ENCODE results near the gene WDR64.
"Not testable (repeated sequence)": the region's sequence is repeated elsewhere in the genome, so short reads cannot be mapped to it uniquely, and the experiment has no call there.

Gene WDR64

DNA sequence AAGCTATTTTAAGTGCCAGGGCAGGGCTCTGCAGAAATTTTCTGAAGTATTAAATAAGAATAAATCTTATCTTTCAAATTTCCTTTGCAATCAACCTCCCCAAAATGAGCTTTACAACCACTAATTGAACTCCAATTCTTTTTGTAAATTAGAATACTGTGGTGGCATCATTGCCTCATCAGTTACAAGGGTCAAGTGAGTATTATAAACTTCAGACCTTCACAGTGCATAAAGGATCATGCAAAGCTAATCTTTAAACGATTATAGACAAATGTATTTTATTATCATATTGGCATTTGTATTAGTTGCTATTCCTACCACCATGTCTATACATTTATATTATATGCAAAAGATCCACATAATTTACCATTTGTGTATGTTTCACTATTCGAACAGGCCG is 19.1 kb upstream of the WDR64 start:
- DNase-seq = no peak

DNA sequence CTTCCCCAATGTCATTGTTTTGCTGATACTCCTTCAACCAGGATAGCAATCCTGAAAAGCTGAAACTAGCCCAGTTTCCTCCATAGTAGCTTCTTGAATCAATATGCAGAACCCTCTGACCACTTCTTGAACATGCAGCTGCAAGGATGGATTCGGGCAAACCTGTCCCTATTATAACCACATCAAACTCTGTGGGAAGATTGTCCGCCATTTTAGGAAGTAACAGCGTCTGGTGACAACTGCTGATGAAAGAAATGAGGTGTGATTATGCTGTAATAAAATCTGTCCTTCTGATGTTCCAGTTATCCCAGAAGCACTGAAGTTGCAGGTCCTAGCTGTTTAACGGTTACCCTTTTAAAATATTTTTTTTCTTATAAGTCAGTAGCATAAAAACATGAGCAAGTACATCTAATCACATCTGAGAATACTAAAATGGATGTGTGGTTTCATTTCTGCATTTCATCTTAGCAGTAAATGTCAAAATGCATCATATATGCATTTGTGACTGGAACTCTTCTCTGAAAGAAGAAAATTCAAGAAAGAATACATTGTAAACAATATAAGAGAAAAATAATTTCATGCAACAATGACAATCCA is 16.4 kb upstream of the WDR64 start:
- DNase-seq = no peak

DNA sequence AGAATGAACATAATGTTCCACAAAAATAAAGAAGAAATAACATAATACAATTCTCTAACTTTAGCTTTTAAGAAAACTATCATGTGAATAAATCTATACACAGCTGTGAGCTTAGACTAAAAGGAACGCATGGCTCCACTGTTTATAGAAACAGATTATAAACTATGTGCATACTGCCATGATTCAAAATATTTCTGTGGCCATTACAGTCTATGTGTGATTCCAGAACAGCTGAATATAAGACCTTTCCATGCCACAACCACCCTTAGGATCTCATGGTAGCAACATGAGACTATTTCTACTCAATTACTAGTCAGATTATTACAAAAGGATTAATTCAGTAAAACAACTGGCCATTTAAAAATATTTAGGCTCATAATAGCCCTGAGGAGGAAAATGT is 15.8 kb upstream of the WDR64 start:
- DNase-seq = no peak

DNA sequence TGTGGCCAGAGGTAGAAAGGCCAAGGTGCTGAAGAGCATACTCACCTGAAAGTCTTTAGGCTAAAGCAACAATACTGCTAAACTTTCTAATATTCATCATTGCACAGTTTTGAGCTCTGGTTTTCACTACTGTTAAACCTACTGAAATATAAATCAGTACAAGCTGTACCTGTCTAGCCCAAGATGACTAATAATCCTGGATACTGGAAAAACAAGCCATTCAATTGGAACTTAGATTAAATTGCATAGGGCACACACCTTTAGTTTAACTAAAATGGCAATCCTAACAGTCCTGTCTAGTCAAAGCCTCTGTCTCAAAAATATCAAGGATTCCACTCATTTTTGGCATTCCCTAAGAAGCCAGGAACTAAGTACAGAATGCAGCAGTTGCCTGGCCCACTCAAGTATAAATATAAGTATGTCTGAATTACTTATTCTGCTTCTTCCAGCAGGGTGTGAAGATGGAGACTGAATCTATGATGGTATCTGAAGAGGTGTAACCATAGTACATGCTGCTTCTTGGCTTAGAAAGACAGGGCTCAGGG is 15.0 kb upstream of the WDR64 start:
- DNase-seq = no peak

DNA sequence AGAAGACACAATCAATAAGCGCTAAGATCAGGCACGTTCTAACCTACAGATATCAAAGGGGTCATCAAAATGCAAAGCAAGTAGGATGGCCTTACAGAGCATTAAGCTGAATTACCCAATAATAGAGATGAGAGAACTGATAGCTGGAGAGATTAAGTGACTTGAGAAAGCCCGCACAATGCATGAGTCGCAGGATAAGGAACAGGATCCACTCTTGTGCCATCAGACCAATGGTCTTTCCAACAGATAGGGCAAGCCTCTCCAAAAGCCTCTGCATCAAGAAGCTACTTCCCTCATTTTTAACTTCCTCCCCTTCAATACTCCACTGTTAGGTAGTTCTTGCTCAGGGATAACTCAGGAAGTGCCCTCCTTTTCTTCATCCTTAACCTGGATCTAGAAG is 14.5 kb upstream of the WDR64 start:
- DNase-seq = no peak

DNA sequence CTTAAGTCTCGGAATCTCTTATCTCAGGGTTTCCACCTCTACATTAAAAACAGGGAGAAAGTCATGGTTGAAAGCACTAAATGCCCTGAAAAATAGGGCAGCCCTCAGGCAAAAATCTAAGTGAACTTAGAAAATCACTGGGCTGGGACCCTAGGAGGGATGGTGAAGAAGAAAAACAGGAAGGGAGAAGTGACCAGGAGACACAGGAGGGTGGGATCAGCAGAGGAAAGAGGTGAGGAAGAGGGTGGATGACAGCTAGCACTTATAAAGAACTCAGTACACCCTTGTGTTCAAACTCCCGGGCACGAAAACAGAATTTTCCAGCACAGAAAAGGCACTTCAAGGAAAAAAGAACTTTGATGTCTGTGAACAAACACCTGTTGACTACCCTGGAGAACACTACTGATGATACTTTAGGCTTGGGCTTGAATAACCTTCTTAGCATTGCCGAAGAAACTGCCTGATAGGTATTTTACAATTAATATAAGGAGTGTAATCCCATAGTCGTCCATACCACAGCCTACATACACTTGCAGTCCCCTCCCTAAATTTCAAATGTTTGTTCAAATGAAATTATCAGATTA is 13.9 kb upstream of the WDR64 start:
- DNase-seq = no peak

DNA sequence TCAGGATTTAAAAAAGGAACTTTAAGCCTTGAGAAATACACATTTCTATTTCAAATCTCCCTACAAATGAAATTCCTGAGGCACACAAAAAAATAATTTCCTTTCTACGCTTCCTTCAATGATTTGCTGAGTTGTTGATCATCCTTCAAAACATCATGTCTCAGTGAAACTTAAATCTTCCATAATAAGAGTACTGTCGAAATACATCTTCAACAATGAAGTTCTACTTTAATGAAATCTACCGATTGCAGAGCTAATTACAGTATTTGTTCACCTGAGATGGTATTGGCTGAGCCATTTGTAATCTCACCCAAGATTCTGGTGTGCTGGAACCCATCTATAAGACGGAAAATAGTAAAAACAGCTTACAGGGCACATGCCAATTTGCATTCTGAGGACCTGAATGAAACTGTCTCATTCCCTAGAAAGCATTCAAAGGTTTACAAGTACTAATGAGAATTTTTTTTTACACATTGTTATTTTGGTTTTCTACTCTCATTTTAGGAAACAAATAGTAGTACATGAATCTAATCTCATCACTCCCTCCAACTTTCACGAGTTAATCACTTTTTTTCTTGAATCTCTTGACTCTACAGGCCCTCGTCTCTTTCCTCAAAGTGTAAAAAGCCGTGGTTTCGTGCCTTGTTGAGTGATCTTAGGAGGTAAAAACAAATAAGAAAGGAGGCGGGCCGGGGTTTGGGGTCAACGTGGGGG is 13.0 kb upstream of the WDR64 start:
- no peak for DNase-seq

DNA sequence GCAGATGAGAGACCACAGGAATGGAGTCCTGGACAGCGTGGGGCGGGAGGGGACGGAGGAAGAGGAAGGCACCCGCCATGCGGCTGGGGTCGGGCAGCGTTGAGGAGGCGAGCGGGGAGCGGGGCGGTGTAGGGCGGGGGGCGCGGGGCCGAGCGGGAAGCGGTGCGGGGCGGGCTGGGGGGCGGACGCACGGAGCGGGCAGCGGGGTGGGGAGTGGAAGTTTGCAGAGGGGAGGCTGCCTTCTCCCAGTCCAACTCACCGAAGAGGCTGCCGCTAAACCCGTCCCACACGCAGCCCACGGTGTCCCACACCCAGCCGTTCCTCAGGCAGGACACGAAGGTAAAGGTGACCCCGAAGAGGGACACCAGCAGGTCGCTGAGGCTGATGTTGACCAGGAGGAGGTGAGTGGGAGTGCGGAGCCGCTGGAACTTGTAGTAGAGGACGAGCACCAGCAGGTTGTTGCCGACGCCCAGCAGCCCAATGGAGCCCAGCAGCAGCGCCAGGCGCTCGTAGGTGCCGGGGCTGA is 12.4 kb upstream of the WDR64 start:
- no peak for DNase-seq

DNA sequence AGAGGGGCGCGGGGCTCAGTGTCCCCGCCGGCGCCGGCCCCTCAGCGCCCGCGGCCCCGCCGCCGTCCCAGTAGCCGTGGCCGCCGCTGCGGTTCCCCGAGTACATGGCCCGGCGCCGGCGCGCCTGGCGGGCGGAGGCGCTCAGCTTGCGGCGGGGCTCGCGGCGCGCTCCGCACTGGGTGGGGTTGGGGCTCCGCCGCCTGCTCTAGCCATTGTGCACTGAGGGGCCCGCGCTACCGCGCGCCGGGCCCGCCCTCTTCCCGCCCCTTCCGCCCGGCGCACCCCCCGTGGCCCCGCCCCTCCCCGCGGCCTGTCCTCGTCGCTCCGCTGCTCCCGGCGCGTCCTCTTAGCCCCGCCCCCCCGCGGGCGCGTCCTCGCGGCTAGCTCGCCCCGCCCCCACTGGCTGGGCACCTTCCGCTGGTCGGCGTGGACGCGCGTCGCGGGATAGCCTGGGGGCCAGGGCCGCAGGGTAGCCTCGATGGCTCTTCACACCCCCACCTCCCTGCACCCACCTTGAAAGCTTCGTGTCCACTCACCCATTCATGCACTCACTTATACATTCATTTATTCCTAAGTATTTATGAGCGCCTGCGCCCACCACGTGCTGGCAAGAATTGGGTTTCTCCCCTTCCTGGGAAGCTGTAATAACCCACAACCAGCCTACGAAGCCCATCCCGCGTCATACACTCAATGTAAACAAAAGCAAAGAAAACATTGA is 11.8 kb upstream of the WDR64 start, which contains the start of the genes CHML and OPN3:
TSS of gene CHML (minus strand) at position 221 of the 718 bp plus-strand sequence. CDS start 4,603 bp downstream, outside the sequence.
TSS of gene OPN3 (minus strand) at position 221 of the 718 bp plus-strand sequence. CDS start at position 106, 115 bp downstream.
- peak; percentile 95 for DNase-seq

DNA sequence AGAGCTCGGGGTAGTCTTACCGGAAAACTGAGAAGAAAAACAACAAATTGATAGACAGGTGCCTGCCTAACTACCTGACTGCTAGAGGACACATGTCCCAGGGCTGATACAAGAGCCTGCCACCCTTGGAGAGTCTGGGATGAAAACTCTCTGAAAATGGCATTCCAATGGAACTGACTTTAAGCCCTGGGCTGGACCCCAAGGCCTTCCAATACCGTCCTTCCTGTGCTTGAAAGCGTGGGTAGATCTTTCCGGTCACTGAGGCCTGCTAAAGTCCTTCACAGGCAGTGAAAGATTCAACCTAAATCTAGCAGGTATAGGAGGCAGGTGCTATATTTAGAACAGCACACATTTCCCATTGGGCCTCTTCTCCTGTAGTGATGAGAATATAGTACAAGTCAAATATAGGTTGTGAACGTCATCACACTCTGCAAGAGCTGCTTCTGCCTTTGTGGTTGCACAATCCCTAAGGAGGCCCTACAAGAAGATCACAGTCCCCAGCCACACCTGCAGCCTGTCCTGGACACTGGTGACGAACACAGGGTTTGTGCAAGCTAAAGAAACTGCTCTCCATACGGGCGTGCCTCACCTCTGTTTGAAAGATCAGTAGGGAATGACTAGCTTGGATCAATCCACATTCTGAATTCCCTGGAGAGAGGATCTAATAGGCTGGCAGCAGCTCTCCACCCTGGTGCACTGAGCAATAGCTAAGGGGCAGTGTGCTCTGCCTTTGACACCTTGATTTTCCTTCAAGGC is 11.0 kb upstream of the WDR64 start:
- no peak for DNase-seq

DNA sequence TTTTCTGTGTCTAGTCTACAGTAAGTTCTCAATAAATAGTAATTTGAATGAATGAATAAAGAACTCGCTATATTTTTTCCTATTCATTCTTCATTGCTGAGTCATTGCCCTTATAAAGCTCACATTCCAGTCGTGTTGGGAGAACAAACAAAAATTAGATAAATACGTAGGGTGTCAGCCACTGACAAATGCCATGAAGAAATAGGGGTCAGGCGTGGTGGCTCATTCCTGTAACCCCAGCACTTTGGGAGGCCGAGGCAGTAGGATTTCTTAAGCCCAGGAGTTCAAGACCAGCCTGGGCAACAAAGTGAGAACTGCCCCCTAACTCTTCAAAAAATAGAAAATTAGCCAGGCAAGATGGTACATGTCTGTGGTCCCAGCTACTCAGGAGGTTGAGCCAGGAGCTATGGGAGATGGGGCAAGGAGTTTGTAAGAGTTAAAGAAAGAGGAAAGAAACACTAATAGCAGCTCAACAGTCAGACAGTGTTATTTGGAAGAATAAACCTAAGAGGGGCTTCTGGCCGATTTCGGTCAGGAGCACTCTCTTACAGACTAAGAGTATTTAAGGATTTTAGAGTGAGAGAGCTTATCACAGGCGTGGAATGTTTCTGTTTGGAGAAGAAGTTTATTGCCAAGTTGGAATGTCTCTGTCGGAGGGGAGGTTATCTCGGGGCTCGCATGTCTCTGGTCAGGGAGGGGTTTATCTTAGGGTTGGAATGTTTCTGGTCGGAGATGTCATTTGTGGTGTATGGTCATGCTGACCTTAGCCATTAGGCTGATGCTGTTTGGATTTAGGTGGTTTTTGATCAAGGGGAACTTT is 10.1 kb upstream of the WDR64 start:
- no peak for DNase-seq

DNA sequence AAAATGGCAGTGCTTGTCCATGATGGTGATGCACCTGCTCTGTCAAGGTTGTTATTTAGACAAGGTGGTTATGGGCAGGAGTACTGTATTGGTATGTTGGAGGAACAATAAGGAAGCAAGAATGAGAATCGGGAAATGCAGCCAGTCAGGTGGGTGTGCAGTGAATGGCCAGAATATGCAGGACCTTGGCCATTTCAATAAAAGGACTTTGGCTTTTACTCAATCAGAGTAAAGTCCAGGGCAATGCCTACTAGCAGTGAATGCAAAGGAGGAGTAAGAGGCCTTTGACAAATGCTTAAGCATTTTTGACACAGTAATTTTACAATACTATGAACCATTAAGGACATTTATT is 9.5 kb upstream of the WDR64 start:
- DNase-seq = no peak

DNA sequence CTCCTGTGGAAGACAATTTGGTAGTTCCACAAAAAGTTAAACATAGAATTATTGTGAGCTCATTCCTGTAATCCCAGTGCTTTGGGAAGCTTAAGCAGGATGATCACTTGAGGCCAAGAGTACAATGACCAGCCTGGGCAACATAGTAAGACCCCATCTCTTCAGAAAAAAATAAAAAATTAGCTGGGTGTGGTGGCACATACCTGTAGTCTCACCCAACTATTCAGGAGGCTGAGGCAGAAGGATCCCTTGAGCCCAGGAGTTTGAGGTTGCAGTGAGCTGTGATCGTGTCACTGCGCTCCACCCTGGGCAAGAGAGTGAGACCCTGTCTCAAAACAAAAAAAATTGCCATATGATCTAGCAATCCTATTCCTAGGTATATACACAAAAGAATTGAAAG is 7.8 kb upstream of the WDR64 start:
- no peak for DNase-seq

DNA sequence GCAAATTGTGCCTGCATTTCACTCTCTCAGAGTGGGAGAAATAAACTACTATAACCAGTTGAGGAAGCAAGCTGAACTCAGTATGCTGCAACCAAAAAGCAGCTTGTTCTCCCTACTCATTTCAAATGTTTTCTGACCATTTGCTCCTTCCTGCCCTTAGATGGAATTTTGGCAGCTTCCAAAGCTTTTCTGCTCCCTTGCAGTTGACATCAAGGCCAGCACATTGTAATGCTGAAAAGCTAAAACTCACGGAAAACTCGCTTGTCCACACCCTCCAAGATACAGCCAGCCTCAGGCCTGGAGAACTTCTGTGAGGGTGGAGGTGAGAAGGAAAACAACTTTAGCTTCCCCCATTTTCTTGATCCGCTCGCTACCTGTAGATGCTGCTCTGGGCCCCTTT is 6.9 kb upstream of the WDR64 start:
- no peak for DNase-seq

DNA sequence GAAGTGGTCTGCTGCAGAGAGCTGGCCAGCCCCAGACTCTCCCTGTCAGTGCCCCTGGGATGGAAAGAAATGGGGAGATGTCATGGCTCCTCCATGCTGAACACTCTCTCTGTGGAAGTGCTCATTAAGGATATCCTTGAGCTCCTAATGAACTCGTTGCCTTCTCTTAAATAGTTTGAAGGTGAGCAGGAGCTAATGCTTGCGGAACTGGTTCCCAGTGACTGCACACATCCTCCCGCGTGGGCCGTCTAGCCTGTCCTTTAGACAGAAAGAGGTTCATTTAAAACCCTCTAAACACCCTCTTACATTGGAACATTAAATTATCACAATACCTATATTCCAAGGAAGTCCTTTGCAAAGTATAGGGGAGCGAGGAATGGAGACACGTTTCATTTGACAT is 5.9 kb upstream of the WDR64 start:
- DNase-seq = no peak

DNA sequence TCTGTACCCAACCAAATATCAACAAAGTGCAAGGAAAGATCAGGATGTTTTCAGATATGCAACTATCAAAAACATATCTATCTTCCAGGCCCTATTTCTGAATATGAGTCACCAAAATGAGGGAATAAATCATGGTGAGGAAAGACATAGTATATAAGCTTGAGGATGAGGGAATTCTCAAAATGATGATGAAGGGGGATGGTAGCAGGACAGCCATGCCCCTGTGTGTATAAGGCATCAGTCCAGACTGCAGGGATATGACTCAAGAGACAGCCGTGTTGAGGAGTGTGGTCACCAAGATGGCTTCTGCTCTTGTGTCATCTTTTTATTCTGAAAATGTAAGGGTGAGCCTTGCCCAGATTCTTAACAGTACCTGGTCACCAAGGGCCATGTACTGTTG is 4.4 kb upstream of the WDR64 start:
- DNase-seq = no peak

DNA sequence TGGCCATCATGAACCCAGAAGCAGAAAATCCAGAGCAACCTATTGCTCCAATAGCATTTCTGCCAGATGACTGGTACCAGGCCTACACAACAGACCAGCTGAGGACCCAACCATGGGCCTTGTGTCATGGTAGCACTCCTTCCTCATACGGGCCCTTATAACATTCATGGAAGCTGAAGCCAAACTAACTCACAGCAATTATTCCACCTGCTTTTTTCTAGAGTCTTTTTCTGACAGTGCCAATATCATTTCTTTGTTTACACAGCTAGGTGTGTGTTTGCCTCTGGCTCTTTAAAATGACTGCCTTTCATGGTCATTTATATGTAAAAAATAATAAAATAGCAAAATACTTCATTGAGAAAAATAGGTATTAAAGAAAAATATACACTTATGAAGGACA is 3.9 kb upstream of the WDR64 start:
- no peak for DNase-seq

DNA sequence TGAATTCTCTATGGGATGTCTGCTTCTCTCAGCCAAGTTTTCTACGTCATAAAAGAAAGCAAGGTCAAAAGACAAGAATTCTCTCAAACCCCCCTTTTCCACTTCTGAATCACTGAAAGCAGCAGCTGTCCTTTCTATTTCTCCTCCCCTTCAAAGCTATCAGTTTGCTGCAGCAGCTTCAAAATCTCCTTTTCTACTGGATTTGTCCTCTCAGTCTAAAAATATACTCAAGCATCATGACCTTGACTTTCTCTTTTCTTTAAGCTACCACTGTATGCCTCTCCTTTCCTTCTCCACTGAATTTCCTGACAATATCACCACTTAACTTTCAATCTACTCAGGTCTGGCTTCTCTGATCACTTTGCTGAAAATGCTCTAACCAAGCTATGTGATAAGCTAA is 1.9 kb downstream of the WDR64 start:
- DNase-seq = no peak

DNA sequence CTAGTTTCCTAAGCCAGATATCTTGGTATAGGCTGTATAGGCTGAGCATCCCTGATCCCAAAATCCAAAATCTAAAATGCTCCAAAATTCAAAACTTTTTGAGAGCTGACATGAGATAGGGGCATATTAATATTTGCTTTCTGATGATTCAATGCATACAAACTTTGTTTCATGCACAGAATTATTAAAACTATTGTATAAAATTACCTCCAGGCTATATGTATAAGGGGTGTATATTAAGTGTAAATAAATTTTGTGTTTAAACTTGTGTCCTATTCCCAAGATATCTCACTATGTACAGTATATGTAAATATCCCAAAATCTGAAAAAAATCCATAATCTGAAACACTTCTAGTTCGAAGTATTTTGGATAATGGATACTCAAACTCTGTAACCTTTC is 2.6 kb downstream of the WDR64 start:
- DNase-seq = no peak

DNA sequence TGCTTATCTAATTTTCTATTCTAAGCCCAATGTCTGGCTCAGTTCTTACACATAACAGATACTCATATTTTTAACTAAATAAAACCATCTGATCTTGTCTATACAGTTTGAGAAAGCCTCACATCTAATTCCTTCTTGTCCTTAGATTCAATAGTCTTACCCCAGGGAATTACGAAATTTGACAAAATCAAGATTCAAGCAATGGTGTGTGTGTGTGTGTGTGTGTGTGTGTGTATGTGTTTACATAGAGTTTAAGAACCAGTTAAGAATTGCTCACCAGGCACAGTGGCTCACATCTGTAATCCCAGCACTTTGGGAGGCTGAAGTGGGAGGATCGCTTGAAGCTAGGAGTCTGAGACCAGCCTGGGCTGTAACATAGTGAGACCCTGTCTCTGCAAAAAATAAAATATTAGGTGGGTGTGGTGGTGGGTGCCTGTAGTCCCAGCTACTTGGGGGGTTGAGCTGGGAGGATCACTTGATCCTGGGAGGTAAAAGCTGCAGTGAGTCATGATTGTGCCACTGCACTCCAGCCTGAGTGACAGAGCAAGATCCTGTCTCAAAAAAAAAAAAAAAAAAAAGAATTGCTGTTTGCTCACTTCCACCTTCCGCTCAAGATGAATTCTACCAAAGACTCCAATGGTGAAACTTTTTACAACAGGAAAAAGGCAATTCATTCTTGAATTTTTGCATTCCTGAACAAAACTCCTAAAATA is 6.2 kb downstream of the WDR64 start:
- no peak for DNase-seq

DNA sequence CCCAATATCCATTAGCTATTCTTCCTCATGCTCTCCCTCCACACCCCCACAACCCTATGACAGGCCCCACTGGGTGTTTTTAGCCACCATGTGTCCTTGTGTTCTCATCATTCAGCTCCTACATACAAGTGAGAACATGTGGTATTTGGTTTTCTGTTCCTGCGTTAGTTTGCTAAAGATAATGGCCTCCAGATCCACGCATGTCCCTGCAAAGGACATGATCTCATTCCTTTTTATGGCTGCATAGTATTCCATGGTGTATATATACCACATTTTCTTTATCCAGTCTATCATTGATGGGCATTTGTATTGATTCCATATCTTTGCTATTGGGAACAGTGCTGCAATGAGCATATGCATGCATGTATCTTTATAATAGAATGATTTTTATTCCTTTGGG is 6.9 kb downstream of the WDR64 start:
- not testable (repeated sequence) for DNase-seq
